Esophagus muscularis mucosa (tissue), 4 donors: ENCODE data around the gene SPTB. TPM values are rescaled to one million over a fixed set of nuclear protein-coding genes. Genes with fewer than 3 reads are reported as not detected.

Experiments
- DNase-seq: peaks from one replicate; pipeline ENCODE4 v3.0.0-alpha.2; 2017; ENCODE audit errors: extremely low spot score
- H3K27ac ChIP-seq, 4 donors: fragments of 200-600 bp; sonication (generic); replicated peaks in 1 of 4; 1 replicate in 3 of 4; 2 replicates in 1 of 4; pipeline ENCODE4 v1.5.1; 2016 to 2019; ENCODE audit warnings: mild to moderate bottlenecking in 1 of 4
- H3K27me3 ChIP-seq, 4 donors: fragments of 200-600 bp; sonication (generic); one replicate each; pipeline versions ENCODE4 v1.5.1 to v1.6.0; 2016 to 2019
- H3K36me3 ChIP-seq, 4 donors: fragments of 200-600 bp; sonication (generic); one replicate each; pipeline ENCODE4 v1.5.1; 2016 to 2019
- H3K4me1 ChIP-seq, 4 donors: fragments of 200-600 bp; sonication (generic); one replicate each; pipeline ENCODE4 v1.5.1; 2016 to 2019
- H3K4me3 ChIP-seq, 4 donors: fragments of 200-600 bp; sonication (generic); 1 replicate in 2 of 4; 2 replicates in 2 of 4; pipeline ENCODE4 v1.5.1; 2016 to 2019; ENCODE audit warnings: mild to moderate bottlenecking in 4 of 4, moderate library complexity in 1 of 4
- H3K9me3 ChIP-seq, 4 donors: fragments of 200-600 bp; sonication (generic); 1 replicate in 3 of 4; 2 replicates in 1 of 4; pipeline ENCODE4 v1.5.1; 2016 to 2019
- EP300 ChIP-seq: sonication (generic); formaldehyde crosslinking; IDR thresholded peaks from one replicate; pipeline ENCODE4 v1.6.1; 2017; ENCODE audit warnings: antibody characterized with exemption
- POLR2A ChIP-seq: fragments of 450-650 bp; IDR thresholded peaks from one replicate; pipeline ENCODE4 v1.6.1; 2017; ENCODE audit warnings: antibody characterized with exemption, moderate library complexity, mild to moderate bottlenecking, low read depth
- POLR2AphosphoS5 ChIP-seq, 2 donors: sonication (generic); formaldehyde crosslinking; IDR thresholded peaks; one replicate each; pipeline ENCODE4 v1.6.1; 2017; ENCODE audit warnings: antibody characterized with exemption in 2 of 2
- WGBS: methylation state at CpG from one replicate; pipeline ENCODE4 v1.1.5; 2018; 5-methylcytosine and 5-hydroxymethylcytosine counted together
- intact Hi-C: fragments of 100-400 bp; cut with DNase I; formaldehyde crosslinking; loops from one replicate; pipeline ENCODE4 v1.15.1; 2023
- total RNA-seq, 4 donors: library from RNA; depleted of rRNA; stranded (reverse); fragments of >200 nt; gene quantifications; one replicate each; pipeline versions ENCODE4 v1.1.0 to v1.2.1, GENCODE V29; 2016
- TF ChIP-seq, protein P1 (sequence below), 3 experiments: fragments of 200-600 bp in 2 of 3; fragments of 450-650 bp in 1 of 3; sonication (generic) in 2 of 3; IDR thresholded peaks; one replicate each; pipeline ENCODE4 v1.5.1; 2017 to 2019; ENCODE audit warnings: antibody characterized with exemption in 3 of 3, mild to moderate bottlenecking in 2 of 3, moderate library complexity in 1 of 3

The SPTB gene
- total RNA-seq, 4 donors from 2014 or later = 0.83 to 2.5 (median 1.8) TPM

DNA sequence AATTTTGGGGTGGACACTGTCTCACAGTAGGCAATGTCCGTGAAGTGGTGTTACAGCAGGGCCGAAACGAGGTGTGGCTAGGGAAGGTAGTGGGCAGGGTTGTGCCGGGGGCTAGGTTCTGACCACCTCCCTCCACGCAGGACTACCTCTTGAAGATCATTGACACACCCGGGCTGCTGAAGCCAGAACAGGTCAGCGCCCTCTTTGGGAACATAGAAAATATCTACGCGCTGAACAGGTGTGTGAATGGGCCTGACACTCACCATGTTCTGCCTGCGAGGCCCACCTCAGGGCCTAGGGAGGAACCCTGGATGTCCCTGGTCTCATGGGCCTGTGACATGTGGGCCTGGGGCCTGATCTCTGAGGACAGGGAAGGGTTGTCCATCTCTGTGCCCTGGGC, 150.9 kb downstream of the SPTB start:
- Histone ChIP-seq H3K4me3 (no peak overlapping the region), H3K27ac (no peak overlapping the region), H3K36me3 (peaks cover 32 to 69% (median 58%) of the 10 kb centered on the region in 4 donors), H3K4me1 (peaks cover 27 to 45% (median 39%) of the 10 kb centered on the region in 4 donors), H3K27me3 (no peaks in the 10 kb centered on the region), H3K9me3 (no peaks in the 10 kb centered on the region)
- 94% methylated on average over 7 of the region's 10 CpGs for WGBS
- no peak for DNase-seq
- intact Hi-C loops = no loop called here
- TF ChIP-seq POLR2AphosphoS5 (IDR thresholded peaks at IDR 0.05) = no peak
- no peak for TF ChIP-seq POLR2A
- TF ChIP-seq EP300 = no peak
- TF ChIP-seq, protein P1, sequence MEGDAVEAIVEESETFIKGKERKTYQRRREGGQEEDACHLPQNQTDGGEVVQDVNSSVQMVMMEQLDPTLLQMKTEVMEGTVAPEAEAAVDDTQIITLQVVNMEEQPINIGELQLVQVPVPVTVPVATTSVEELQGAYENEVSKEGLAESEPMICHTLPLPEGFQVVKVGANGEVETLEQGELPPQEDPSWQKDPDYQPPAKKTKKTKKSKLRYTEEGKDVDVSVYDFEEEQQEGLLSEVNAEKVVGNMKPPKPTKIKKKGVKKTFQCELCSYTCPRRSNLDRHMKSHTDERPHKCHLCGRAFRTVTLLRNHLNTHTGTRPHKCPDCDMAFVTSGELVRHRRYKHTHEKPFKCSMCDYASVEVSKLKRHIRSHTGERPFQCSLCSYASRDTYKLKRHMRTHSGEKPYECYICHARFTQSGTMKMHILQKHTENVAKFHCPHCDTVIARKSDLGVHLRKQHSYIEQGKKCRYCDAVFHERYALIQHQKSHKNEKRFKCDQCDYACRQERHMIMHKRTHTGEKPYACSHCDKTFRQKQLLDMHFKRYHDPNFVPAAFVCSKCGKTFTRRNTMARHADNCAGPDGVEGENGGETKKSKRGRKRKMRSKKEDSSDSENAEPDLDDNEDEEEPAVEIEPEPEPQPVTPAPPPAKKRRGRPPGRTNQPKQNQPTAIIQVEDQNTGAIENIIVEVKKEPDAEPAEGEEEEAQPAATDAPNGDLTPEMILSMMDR (IDR thresholded peaks at IDR 0.05) = no peak

DNA sequence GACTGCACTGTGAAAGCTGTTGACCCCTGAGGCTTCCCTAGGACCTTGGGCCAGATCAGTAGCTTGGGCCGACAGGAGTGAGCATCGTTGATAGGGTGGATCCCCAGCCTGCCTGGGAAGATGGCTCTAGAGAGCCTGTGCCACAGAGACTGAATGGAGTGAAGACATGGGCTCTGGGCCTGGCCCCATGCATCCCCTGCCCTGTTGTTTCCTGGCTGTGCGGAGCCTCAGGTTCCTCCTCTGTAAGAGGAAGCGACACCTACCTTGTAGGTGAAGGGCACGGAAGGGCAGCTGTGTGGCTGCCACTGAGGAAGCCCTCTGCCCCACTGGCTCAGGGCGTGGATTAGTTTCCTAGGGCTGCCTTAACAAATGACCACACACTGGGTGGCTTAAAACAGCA, 151.6 kb downstream of the SPTB start:
- no peaks in the 10 kb centered on the region for H3K9me3 ChIP-seq
- intact Hi-C loops = no loop called here
- H3K4me1 ChIP-seq = peaks cover 32 to 52% (median 46%) of the 10 kb centered on the region in 4 donors
- no peak overlapping the region for H3K4me3 ChIP-seq
- TF ChIP-seq, protein P1 (IDR thresholded peaks at IDR 0.05) = no peak
- TF ChIP-seq POLR2A (no peak), EP300 (no peak), POLR2AphosphoS5 (IDR thresholded peaks at IDR 0.05) (no peak)
- peaks cover 32 to 61% (median 53%) of the 10 kb centered on the region in 4 donors for H3K36me3 ChIP-seq
- no peak for DNase-seq
- 69% methylated on average over 2 of the region's 6 CpGs for WGBS
- no peaks in the 10 kb centered on the region for H3K27me3 ChIP-seq
- H3K27ac ChIP-seq = no peak overlapping the region

DNA sequence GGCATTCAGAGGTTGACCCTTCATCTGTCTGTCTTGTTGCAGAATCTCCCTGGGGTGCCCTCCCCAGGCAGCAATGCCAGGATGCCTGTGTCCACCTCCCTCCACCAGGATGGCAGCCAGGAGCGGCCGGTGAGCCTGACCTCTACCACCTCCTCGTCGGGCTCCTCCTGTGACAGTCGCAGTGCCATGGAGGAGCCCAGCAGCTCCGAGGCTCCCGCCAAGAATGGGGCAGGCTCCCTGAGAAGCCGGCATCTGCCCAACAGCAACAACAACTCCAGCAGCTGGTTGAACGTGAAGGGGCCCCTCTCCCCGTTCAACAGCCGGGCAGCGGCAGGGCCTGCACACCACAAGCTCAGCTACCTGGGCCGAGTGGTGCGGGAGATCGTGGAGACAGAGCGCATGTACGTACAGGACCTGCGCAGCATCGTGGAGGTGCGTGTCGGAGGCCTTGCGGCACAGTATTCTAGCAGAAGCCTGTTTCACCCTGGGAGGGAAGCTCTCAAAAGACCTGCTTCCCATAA, 152.1 kb downstream of the SPTB start:
- intact Hi-C loops = no loop called here
- 97% methylated on average over 13 of the region's 22 CpGs for WGBS
- Histone ChIP-seq H3K4me3 (no peak overlapping the region), H3K27ac (no peak overlapping the region), H3K4me1 (peaks cover 32 to 57% (median 51%) of the 10 kb centered on the region in 4 donors), H3K9me3 (no peaks in the 10 kb centered on the region), H3K27me3 (no peaks in the 10 kb centered on the region), H3K36me3 (peaks cover 28 to 56% (median 48%) of the 10 kb centered on the region in 4 donors)
- TF ChIP-seq POLR2AphosphoS5 (IDR thresholded peaks at IDR 0.05) (no peak), EP300 (no peak), POLR2A (no peak)
- TF ChIP-seq, protein P1 (IDR thresholded peaks at IDR 0.05) = no peak
- DNase-seq = no peak

DNA sequence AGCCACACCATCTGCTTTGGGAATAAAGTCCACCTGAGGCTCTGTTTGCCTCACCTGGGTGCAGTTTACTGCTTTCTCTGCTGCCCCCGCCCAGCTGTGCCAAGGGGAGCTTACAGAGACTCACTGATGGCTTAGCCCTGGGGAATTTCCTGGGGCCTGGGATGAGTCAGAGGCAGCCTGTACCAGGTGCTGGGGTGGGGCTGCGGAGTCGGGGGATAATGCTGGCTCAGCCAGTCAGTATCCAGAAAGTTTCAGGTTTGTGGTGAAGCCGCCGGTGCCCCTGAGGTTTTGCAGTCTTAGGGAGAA, 153.2 kb downstream of the SPTB start:
- DNase-seq = no peak
- Histone ChIP-seq H3K27me3 (no peaks in the 10 kb centered on the region), H3K36me3 (peaks cover 18 to 45% (median 37%) of the 10 kb centered on the region in 4 donors), H3K4me1 (peaks cover 41 to 68% (median 62%) of the 10 kb centered on the region in 4 donors), H3K27ac (no peak overlapping the region), H3K9me3 (no peaks in the 10 kb centered on the region), H3K4me3 (no peak overlapping the region)
- no peak for TF ChIP-seq EP300
- WGBS = no CpG with 5 or more reads among the region's 5 CpGs
- intact Hi-C loops = no loop called here

DNA sequence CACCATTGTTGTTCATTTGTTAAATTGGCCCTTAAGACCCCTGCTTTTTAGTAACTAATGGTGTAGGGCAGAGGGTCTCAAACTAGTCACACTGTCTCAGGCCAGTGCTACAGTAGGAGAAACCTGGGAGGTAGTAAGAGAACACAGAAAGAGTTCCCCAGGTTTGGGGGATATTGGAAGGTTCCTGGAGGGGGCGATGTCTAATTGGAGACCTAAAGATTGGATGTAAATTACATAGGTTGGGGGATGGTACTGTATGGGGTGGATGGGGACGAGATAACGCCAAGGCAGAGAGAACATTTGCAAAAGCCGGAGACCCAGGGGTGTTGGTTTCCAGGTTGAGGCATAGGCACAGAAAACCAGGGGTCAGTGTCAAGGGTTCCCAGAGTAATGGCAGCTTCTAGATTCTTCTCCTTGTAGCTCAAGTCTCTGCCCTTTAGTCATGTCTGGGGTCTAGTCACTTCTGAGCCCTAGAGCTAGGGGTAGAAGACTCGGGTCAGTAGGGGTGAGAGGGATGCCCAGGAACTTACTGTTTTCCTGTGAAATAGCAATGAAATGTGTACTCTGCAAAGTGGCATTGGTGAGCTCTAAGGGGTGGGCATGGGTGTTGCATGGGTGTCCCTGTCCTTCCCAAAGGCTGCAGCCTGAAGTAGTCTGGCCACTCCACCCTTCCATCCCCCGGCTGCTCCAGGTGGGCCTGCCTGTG, 153.7 kb downstream of the SPTB start:
- intact Hi-C loops = no loop called here
- TF ChIP-seq POLR2AphosphoS5 (IDR thresholded peaks at IDR 0.05) = no peak
- TF ChIP-seq, protein P1 (IDR thresholded peaks at IDR 0.05) = no peak
- no peak for TF ChIP-seq POLR2A
- no peak for TF ChIP-seq EP300
- Histone ChIP-seq H3K27me3 (no peaks in the 10 kb centered on the region), H3K4me3 (no peak overlapping the region), H3K36me3 (peaks cover 15 to 40% (median 32%) of the 10 kb centered on the region in 4 donors), H3K4me1 (peaks cover 47 to 73% (median 67%) of the 10 kb centered on the region in 4 donors), H3K27ac (no peak overlapping the region), H3K9me3 (no peaks in the 10 kb centered on the region)
- no peak for DNase-seq
- WGBS = 96% methylated on average over 6 of the region's 6 CpGs
